Fibroblast of the conjunctiva (primary cell): Measurements from ENCODE around the gene INTS11.

Source experiments
- DNase-seq: peaks from one replicate; pipeline ENCODE4 v3.0.0-alpha.2; 2010; ENCODE audit warnings: low read depth

INTS11 gene

GRCh38 chr1:1357871-1358432, 33.5 kb upstream of the INTS11 start:
- no peak for DNase-seq

GRCh38 chr1:1356796-1357401, 32.4 kb upstream of the INTS11 start:
- DNase-seq = no peak

- DNase-seq = no peak
These were observed 31.8 kb upstream of the INTS11 start for GRCh38 chr1:1356166-1356795.

- no peak for DNase-seq
These were observed 31.0 kb upstream of the INTS11 start for GRCh38 chr1:1355416-1355815.

GRCh38 chr1:1354271-1355247, 30.1 kb upstream of the INTS11 start:
- DNase-seq = no peak

GRCh38 chr1:1353389-1354151, 29.1 kb upstream of the INTS11 start:
- no peak for DNase-seq

GRCh38 chr1:1352786-1353388, 28.4 kb upstream of the INTS11 start:
- DNase-seq = no peak

- DNase-seq = peak; percentile 33
These were observed 27.3 kb upstream of the INTS11 start for GRCh38 chr1:1351511-1352427.

- peak; percentile 44 for DNase-seq
These were observed 25.0 kb upstream of the INTS11 start, which contains the start of gene DVL1 for GRCh38 chr1:1349256-1350012. Gene DVL1 (minus strand): TSS chr1:1349418. CDS start chr1:1349065, 353 bp downstream.

- no peak for DNase-seq
These were observed 24.2 kb upstream of the INTS11 start for GRCh38 chr1:1348420-1349255.

- DNase-seq = no peak
These were observed 23.4 kb upstream of the INTS11 start for GRCh38 chr1:1347663-1348419.

- no peak for DNase-seq
These were observed 22.7 kb upstream of the INTS11 start for GRCh38 chr1:1347026-1347595.

- DNase-seq = no peak
These were observed 22.0 kb upstream of the INTS11 start for GRCh38 chr1:1346501-1346890.

- DNase-seq = no peak
These were observed 21.5 kb upstream of the INTS11 start for GRCh38 chr1:1345860-1346500.

- no peak for DNase-seq
These were observed 20.9 kb upstream of the INTS11 start for GRCh38 chr1:1345384-1345783.

- no peak for DNase-seq
These were observed 20.3 kb upstream of the INTS11 start for GRCh38 chr1:1344655-1345361.
